HPDE6-E6E7 (cell line): ENCODE data around the gene NEGR1.

ENCODE experiments used
- DNase-seq: peaks from one replicate; pipeline ENCODE4 v3.0.0; 2011; ENCODE audit warnings: missing footprints; ENCODE audit errors: extremely low spot score

NEGR1 gene

DNA sequence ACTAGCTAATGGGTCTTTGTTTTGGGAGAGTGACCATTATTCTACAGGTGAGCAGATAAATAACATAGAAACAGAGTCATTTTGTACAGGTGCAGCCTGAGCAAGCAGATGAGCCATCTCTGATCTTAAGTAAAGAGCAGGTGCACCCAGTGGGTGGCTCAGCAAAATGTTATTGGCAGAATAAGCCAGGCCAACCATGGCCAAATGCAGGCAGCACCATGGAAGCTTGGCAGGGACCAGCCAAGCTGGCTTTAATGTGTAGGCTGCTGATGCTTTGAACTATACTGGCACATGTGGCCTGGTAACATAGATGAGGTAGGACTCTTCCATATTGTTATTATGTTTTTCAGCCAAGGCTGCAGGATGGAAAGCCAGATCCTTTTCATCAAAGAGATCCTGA lies 648.2 kb downstream of the NEGR1 start:
- DNase-seq = no peak

GRCh38 chr1:71630073-71630472 lies 652.3 kb downstream of the NEGR1 start:
- DNase-seq = no peak

DNA sequence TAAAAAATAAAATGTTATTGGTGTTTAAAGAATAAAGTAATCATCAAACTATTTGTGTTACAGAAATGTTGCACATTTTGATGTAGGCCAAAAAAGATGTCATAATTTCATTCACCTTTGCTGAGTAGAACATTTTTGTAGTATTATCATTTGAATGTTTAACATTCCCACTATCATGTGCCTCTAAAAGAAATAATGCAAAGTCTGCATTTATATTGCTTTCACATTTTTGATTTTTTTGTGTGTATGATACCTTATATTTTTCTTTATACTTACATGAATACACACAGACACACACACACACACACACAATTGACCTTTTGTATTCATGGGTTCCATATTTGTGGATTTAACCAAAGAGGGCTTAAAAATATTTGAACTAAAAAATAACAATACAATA lies 657.3 kb downstream of the NEGR1 start:
- DNase-seq = no peak

- DNase-seq = no peak
Measured at GRCh38 chr1:71623888-71624287, 658.5 kb downstream of the NEGR1 start.

DNA sequence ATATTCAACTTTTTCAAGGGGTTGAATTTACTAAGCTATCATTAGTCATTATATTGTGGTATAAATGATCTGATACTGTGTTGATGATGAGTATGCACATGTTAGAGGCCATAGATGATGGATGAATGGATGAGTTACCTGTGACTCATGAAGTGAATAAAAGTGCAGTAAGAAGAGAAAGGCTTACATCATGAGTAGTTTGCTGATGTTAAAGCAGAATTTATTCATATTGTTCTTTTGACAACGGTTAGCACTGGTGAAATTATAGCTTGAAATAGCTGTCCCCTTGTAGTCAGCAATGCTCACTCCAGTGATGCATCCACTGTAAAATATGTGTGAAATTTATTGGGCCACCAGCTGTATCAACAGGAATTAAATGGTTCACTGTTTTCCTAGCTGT lies 660.6 kb downstream of the NEGR1 start:
- peak; percentile 28 for DNase-seq

DNA sequence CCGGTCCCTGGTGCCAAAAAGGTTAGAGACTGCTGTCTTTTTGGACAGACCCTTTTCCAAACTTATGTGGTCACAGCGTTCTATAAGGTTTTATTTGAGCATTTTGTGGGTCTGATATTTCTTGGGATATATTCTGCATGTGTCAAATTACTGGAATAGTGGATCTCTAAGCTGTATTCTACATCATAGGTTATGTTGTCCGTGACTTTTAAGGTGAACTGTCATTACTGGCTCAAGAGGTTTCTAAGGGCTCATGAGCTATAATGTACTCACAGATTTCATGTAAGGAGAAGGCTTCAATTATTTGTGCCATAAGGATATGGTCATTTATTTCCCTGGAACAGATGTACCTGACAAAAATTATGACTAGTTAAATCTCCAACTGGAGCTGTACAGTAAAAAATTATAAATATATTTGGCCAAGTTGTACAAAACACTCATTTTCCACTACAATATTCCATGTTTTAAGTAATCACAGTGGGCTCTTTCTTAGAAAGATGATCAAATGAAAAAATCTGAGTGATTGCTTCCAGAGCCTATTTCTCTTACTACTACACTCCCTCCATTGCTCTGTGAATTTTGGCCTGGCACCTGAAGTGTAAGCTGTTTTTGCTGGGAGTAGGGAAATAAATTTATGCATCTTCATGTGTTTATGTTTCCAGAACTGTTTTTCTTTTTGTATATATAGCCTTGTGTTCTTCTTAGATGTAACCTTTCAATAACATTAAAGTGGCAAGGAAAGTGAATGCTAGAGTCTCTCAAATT lies 663.4 kb downstream of the NEGR1 start:
- DNase-seq = no peak

DNA sequence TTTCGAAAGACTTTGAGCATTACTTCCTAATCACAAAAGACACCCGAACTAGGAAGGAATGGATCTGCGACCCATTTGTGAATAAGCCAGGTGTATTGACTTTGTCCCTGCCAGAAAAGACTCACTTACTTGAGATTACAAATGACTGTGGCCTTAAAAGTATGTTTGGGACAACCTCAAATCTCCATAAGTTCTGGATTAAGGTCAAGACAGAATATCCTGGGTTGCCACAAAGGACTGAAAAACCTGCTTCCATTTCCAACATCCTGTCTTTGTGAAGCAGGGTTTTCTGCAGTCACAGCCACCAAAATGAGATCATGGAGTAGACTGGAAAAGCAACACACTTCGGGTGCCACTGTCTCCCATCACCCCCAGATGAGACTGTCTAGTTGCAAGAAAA lies 664.1 kb downstream of the NEGR1 start:
- no peak for DNase-seq

- no peak for DNase-seq
Measured at GRCh38 chr1:71610476-71610875, 671.9 kb downstream of the NEGR1 start.

DNA sequence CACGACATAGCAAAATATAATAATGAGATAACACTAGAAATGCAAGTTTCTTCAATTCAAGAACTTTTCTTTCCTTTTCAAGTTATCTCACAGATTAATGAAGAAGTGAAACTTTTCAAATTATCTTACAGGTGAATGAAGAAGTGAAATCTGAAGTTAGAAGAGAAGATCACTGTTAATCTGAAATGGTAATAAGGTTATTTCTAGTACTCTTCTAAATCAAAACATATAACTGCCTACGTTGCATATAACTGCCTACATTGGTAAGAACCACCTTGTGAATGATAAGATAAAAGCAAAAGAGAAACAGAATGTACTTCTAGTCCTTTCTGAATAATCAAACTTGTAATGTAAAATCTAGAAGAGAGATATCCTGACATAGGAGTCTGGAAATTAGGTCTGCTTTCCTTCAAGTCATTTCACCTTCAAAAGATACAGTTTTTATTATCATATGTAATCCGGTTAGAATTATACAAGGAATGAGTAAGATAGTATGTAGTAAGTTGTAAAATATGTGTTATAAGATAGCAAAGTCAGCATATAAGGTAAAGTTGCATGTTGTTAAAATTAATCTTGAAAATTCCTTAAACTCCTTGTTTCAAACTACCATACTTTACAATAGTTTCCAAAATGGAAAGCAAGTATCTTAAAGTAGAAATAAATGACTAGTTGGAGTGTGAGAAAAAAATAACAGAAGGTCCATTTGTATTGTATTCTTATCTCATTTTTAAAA lies 679.1 kb downstream of the NEGR1 start:
- DNase-seq = no peak

DNA sequence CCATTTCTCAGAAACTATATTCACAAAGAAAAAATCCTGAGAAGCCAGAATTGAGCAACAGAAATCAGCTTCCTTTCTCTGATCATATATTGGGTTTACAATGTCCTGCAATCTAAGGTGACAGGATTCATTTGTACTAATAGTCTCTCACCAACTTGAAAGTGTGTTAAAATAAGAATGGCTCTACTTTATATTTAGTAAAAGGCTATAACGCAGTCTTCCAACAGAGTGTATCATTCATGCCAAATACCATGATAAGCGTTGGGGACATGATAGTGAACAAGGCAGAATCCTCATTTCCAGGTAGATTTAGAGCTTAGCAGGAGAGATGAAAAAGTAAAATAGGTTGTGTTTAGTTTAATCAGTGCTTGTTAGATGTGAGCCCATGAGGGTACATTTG lies 682.3 kb downstream of the NEGR1 start:
- no peak for DNase-seq

DNA sequence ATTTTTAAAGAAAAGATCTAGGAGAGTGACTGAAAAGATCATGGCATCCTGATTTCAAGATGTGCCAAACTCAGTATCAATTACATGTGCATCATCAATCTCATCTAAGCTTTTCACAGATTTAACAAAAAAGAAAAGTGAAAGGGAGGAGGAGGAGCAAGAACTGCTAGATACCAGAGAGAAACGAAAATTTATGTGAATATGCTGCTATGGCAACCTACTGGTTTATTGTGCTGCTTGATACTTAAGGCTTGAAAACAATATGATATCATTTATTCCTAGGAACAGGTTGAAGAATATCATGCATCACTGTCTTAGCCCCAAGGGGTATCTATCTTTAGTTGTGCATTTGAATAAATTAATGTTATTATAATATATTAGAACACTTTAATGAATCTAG lies 683.0 kb downstream of the NEGR1 start:
- no peak for DNase-seq

GRCh38 chr1:71593523-71593922 lies 688.8 kb downstream of the NEGR1 start:
- peak; percentile 7 for DNase-seq

GRCh38 chr1:71592646-71593274 lies 689.6 kb downstream of the NEGR1 start:
- DNase-seq = no peak

DNA sequence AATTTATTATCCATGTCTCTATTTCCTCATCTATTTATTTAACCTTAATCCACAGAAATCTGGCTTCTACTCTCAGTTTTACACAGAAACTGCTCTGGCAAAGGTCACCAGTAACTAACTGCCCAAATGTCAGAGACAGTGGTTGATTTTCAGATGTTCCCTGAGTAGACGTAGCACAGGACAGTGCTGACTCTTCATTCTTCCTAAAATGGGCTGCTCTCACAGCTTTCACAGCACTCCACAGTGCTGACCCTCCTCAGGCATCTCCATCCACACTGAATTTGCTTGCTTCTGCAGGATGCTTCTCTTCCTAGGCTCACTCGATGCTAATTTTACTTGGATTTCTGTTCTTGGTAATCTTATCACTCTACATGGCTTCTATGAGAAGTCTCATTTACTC lies 693.3 kb downstream of the NEGR1 start:
- no peak for DNase-seq

GRCh38 chr1:71587961-71588360 lies 694.4 kb downstream of the NEGR1 start:
- DNase-seq = no peak

- no peak for DNase-seq
Measured at GRCh38 chr1:71586030-71586429, 696.3 kb downstream of the NEGR1 start.

DNA sequence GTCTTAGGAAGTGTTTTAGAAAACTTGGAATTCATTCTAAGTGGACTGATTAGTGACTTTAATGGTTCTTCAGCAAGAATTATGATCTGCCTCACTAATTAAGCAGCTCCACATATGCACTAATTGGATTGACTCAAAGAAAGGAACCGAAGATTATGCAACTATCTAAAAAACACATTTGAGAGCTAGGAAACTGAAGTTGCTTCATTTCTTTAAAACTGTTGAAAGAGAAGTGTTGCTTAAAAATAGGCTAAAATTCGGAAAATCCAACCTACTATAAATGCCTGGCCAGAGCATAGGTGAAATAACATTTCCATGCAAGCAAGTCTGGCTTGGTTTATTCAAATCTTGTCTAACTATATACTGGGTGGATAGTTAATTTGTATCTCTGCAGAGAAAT lies 698.6 kb downstream of the NEGR1 start:
- no peak for DNase-seq

GRCh38 chr1:71582673-71583072 lies 699.7 kb downstream of the NEGR1 start:
- no peak for DNase-seq

DNA sequence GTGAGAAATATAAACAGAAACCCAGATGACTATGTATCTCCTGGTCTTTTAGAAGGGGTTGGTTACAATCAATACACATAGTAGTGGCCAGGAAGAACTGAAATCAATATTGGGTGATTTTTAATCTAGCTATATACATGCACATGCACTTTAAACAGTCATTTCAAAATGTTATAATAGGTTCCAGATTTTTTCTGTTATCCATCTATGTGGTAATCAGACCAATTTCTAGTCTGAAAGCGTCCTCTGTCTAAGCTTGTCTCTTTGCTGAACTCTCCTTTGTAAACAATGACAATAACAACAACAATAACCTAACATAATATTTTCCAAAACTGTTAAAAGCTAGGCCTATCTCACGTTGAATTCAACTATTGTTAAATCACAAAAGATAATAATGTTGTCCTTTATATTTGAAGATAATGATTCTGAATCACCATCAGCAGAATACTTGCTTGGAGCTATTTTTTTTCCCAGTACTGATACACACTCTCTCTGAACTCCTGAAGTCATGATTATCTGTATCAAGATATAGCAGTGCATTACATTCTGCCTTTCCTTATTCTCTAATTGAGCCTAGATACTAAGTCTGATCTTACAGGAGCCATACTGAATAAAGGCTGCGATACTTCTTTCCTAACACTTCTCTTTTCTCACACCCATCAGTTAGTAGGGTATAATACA lies 704.7 kb downstream of the NEGR1 start:
- DNase-seq = no peak

DNA sequence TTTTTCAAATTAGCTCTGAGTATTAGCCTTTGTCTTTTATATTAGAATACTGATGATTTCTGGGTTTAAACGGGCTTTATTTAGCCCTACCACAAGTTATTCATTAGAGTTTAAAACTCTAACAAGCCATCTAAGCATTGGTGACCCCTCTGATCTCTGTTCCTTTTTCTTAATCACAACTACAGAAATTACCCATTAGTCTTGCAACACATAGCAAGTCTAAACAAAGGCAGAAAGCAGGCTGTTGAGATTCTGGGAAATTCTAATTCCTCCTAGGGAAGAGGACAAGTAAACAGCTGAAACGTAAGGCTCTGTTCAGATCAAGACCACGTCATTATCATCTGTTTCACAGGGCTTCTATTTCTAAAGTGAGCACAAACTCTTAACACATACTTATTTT lies 710.3 kb downstream of the NEGR1 start:
- no peak for DNase-seq

DNA sequence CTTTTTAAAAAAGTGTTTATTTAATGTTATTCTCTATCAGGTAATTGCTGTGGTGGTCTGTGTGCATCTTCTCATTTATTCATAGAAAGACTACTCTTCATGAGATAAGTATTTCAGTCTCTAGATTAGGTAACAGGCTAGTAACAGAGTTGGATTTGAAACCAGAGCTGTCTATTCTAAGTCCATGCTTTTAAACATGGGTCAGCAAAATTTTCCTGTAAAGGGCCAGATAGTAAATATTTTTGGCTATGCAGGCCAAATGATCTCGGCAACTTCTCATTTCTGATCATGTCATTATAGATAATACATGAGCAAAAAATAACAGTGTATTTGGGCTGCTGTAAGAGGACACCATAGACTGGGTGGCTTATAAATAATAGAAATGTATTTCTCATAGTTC lies 715.9 kb downstream of the NEGR1 start:
- DNase-seq = no peak

DNA sequence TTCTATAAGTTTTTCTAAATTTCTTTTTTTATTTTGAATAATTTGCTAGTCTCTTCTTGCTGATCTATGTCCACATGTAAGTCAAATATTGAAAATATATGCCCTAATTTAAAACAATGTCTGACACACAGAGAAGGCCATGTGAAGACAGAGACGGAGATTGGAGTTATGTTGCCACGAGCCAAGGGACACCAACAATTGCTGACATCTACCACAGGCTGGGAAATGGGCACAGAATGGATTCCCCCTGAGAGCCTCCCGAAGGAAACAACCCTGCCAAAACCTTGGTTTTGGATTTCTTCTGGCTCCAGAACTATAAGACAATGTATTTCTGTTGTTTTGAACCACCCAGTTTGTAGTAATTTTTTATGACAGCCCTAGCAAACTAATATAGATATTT lies 716.5 kb downstream of the NEGR1 start:
- no peak for DNase-seq
